ENCODE results near the gene NEDD8.

NEDD8 gene

DNA sequence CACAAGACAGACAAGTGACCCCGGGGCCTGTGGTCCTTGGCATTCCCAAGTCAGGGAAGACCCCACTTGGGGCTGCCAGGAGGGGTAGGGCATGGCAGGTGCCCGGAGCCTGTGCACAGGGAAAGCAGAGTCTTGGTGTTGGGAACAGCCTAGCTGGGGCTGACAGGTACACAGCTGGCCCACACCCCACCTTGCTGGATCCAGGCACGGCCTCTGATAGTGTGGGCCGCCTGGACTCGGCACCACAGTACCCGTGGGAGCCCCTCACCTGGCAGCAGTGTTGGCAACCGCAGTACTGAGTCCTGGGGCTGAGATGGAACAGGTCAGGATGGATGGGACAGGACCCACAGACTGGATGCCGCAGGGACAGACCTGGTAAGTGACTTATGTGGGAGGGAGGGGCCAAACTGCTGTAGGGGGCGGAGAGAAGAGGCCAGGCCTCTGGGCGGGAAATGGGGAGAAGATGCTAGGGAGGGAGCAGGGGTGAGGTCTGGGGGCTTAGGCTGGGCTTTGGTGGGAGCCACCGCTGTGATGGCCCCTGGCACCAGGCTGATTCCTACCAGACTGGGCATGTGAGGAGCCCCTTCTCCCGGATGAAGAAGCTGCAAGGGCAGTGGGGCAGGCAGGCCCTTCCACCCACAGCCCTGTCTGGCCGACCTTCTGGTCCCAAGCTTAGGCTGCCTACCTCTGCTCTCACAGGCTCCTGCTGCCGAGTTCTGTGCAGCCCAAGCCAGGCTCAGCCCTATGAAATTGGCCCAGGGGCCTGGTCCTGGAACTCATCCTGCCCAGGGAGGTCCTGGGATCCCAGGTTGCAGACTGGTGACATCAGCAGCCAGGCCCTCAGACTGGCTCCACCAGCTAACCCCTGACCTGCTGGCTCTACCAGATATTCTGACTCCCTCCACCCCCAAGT is 30.9 kb upstream of the NEDD8 start, which contains the start of gene TGM1:
TSS of gene TGM1 (minus strand) at position 357 of the 913 bp plus-strand sequence. CDS start 825 bp downstream, outside the sequence.
- Mint-ChIP-seq H3K27ac (peak within 1 kb of the TSS in 1 of 3 experiments; percentile 48), H3K4me3 (no peak within 1 kb of the TSS), H3K36me3 (ENCODE audit: low read depth) (peaks cover 5% of the 10 kb centered on the region), H3K9me3 (no peaks in the 10 kb centered on the region), H3K27me3 (ENCODE audit: low read depth) (no peaks in the 10 kb centered on the region), H3K4me1 (peaks cover 4% of the 10 kb centered on the region)
- TF ChIP-seq, protein P1, sequence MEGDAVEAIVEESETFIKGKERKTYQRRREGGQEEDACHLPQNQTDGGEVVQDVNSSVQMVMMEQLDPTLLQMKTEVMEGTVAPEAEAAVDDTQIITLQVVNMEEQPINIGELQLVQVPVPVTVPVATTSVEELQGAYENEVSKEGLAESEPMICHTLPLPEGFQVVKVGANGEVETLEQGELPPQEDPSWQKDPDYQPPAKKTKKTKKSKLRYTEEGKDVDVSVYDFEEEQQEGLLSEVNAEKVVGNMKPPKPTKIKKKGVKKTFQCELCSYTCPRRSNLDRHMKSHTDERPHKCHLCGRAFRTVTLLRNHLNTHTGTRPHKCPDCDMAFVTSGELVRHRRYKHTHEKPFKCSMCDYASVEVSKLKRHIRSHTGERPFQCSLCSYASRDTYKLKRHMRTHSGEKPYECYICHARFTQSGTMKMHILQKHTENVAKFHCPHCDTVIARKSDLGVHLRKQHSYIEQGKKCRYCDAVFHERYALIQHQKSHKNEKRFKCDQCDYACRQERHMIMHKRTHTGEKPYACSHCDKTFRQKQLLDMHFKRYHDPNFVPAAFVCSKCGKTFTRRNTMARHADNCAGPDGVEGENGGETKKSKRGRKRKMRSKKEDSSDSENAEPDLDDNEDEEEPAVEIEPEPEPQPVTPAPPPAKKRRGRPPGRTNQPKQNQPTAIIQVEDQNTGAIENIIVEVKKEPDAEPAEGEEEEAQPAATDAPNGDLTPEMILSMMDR (IDR thresholded peaks at IDR 0.05; ENCODE audit: unreplicated experiment in 3 of 3), result no peak

DNA sequence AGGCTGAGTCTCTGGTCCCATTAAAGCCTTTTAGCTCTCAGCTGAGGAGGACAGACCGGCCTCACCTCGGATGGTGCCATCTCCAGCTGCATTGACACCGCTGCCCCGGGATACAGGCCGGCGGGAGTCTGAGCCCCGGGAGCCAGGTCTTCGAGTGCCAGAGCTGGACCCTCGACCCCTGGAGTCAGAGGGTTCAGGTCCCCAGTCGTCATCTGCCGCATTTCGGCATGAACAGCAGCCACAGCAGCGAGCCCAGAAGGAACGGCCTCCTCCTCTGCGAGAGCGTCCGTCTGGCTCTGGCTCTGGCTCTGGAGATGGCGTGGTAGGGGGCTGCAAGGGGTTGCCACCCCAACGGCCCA is 29.8 kb upstream of the NEDD8 start:
- no peak overlapping the region for H3K27ac Mint-ChIP-seq
- no peaks in the 10 kb centered on the region for H3K27me3 Mint-ChIP-seq (ENCODE audit: low read depth)
- peaks cover 4% of the 10 kb centered on the region for H3K4me1 Mint-ChIP-seq
- H3K36me3 Mint-ChIP-seq (ENCODE audit: low read depth), result peaks cover under 1% of the 10 kb centered on the region
- no peaks in the 10 kb centered on the region for H3K9me3 Mint-ChIP-seq
- no peak overlapping the region for H3K4me3 Mint-ChIP-seq
- TF ChIP-seq, protein P1 (IDR thresholded peaks at IDR 0.05; ENCODE audit: unreplicated experiment in 3 of 3), result no peak

DNA sequence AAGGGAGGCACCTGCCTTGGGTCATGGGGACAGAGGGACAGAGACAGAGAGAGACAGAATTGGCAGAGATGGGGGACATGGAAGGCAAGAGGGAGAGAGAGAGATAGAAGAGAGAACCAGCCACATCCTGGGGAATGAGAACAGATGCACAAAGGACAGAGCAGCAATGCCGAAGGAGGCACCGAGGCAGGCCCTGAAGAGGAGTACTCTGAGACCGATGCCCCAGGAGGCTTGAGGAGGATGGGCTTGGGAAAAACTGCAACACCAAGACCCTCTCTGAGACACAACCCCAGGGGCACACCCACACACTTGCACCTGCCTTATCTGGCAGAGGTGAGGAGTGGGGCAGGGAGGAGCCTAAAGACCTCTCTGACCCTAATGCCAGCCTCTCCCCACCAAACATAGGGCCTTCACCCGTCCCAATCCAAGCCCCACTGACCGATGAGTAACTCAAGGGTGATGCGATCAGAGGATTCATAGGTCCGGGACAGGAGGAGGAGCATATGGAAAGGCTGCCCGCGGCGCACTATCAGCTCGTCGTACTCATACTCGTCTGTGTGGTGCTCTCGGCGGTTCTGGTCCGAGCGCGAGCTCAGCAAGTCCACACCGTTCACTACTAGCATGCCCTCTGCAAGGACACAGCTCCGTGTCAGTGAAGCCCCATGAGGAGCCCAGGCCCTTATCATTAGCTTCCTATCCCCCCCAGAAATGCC is 29.2 kb upstream of the NEDD8 start:
- Mint-ChIP-seq H3K27ac (no peak overlapping the region), H3K4me3 (no peak overlapping the region), H3K4me1 (peaks cover 4% of the 10 kb centered on the region), H3K27me3 (ENCODE audit: low read depth) (no peaks in the 10 kb centered on the region), H3K9me3 (no peaks in the 10 kb centered on the region), H3K36me3 (ENCODE audit: low read depth) (no peaks in the 10 kb centered on the region)
- TF ChIP-seq, protein P1 (IDR thresholded peaks at IDR 0.05; ENCODE audit: unreplicated experiment in 3 of 3), result no peak

DNA sequence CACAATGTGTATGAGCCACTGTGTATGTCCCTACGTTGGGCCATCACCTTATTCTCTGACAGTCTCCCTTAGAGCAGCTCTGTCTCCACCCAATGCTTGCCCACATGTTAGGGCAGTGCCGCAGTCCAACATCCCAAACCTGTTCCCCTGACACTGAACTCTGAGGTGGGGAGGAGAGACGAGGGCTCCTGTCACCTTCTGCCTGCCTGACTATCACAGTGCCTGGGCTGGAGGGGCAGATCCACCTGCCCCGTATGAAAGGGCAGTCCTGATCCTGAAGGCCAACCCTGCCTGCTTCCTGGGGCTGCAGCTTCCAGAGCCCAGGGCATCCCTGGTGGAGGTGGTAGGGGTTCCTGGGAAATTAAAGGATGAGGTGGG is 28.6 kb upstream of the NEDD8 start:
- Mint-ChIP-seq H3K36me3 (ENCODE audit: low read depth) (no peaks in the 10 kb centered on the region), H3K27ac (no peak overlapping the region), H3K4me1 (peaks cover 4% of the 10 kb centered on the region), H3K9me3 (no peaks in the 10 kb centered on the region), H3K4me3 (no peak overlapping the region), H3K27me3 (ENCODE audit: low read depth) (no peaks in the 10 kb centered on the region)
- TF ChIP-seq, protein P1 (IDR thresholded peaks at IDR 0.05; ENCODE audit: unreplicated experiment in 3 of 3), result no peak

DNA sequence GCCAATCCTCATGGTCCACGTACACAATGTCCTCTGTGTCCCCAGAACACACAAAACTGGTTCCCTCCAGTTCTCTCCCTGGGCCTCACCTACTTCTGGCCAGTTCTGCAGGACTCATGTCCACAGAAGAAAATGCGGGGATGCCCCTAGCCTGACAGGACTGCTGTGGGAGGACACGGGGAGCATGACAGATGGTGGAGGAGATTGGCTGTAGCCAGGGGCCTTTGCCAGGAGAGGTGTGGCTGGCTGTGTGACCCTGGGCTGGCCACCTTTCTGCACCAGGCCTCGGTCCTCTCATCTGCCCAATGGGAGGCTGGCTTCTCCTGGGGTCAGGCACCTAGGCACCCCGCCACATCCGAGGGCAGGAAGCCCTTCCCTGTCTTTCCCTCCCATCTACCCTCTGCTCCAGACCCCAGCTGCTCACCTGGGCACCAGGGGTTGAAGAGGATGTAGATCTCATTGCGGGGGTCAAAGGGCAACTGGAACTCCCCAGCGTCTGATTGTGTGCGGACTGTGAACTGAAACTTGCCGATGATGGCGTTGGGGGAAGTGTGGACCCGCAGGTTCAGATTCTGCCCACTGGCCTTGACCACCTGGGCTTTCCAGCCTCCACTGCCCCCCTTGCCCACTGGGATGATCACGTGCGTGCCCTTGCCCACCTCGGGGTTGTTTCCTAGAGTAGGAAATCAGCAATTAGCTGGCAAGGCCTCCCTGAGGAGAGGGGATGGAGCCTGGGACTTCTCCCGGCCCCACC is 28.0 kb upstream of the NEDD8 start:
- no peak overlapping the region for H3K4me3 Mint-ChIP-seq
- H3K36me3 Mint-ChIP-seq (ENCODE audit: low read depth), result no peaks in the 10 kb centered on the region
- H3K27me3 Mint-ChIP-seq (ENCODE audit: low read depth), result no peaks in the 10 kb centered on the region
- H3K4me1 Mint-ChIP-seq, result peaks cover 4% of the 10 kb centered on the region
- H3K27ac Mint-ChIP-seq, result no peak overlapping the region
- TF ChIP-seq, protein P1 (IDR thresholded peaks at IDR 0.05; ENCODE audit: unreplicated experiment in 3 of 3), result no peak
- no peaks in the 10 kb centered on the region for H3K9me3 Mint-ChIP-seq

Data from nephron (organoid).